Measurements from ENCODE around the gene PGLYRP2. TPM values are rescaled to one million over a fixed set of nuclear protein-coding genes. Genes with fewer than 3 reads are reported as not detected.

Gene PGLYRP2
- total RNA-seq, 1 experiment from 2014 or later = not detected

GRCh38 chr19:15427991-15428471 is 51.3 kb downstream of the PGLYRP2 start:
- H3K27me3 Mint-ChIP-seq (ENCODE audit: unreplicated experiment) = no peaks in the 10 kb centered on the region
- BruUV-seq (replicated peaks) = no TSS peak
- no peak overlapping the region for H3K4me3 Mint-ChIP-seq (ENCODE audit: low read depth, unreplicated experiment)
- H3K27ac Mint-ChIP-seq (ENCODE audit: unreplicated experiment) = no peak overlapping the region
- peaks cover 10% of the 10 kb centered on the region for H3K4me1 Mint-ChIP-seq (ENCODE audit: low read depth, unreplicated experiment)
- no peak for DNase-seq
- CTCF ChIA-PET = no interaction called here
- H3K9me3 Mint-ChIP-seq (ENCODE audit: low read depth, unreplicated experiment) = no peaks in the 10 kb centered on the region
- TF ChIP-seq CTCF (IDR thresholded peaks at IDR 0.05; ENCODE audit: unreplicated experiment) = no peak
- H3K36me3 Mint-ChIP-seq (ENCODE audit: insufficient read depth, unreplicated experiment) = peaks cover 29% of the 10 kb centered on the region
- intact Hi-C loops (cut with micrococcal nuclease; ENCODE audit: unreplicated experiment) = no loop called here

GRCh38 chr19:15427350-15427700 is 52.0 kb downstream of the PGLYRP2 start:
- Mint-ChIP-seq H3K27ac (ENCODE audit: unreplicated experiment) (no peak overlapping the region), H3K9me3 (ENCODE audit: low read depth, unreplicated experiment) (no peaks in the 10 kb centered on the region), H3K4me1 (ENCODE audit: low read depth, unreplicated experiment) (peaks cover 9% of the 10 kb centered on the region), H3K4me3 (ENCODE audit: low read depth, unreplicated experiment) (no peak overlapping the region), H3K27me3 (ENCODE audit: unreplicated experiment) (no peaks in the 10 kb centered on the region), H3K36me3 (ENCODE audit: insufficient read depth, unreplicated experiment) (peaks cover 24% of the 10 kb centered on the region)
- intact Hi-C loops (cut with micrococcal nuclease; ENCODE audit: unreplicated experiment) = no loop called here
- no peak for DNase-seq
- CTCF ChIA-PET = no interaction called here
- no TSS peak for BruUV-seq (replicated peaks)
- TF ChIP-seq CTCF (IDR thresholded peaks at IDR 0.05; ENCODE audit: unreplicated experiment) = no peak

GRCh38 chr19:15426485-15427349 is 52.6 kb downstream of the PGLYRP2 start:
- Mint-ChIP-seq H3K4me3 (ENCODE audit: low read depth, unreplicated experiment) (no peak overlapping the region), H3K27me3 (ENCODE audit: unreplicated experiment) (no peaks in the 10 kb centered on the region)
- CTCF ChIA-PET = interaction anchor here (0.7 kb wide), 1 partner anchor 127 kb away, joined by 3 read pairs; no protein-coding TSS in a partner anchor

GRCh38 chr19:15425321-15425950 is 53.9 kb downstream of the PGLYRP2 start:
- no peak overlapping the region for H3K4me3 Mint-ChIP-seq (ENCODE audit: low read depth, unreplicated experiment)
- no peak for TF ChIP-seq CTCF (IDR thresholded peaks at IDR 0.05; ENCODE audit: unreplicated experiment)
- CTCF ChIA-PET = interaction anchor here (0.6 kb wide), 1 partner anchor 1801 kb away, joined by 4 read pairs; the partner anchor contains the start of gene OCEL1
- no peaks in the 10 kb centered on the region for H3K9me3 Mint-ChIP-seq (ENCODE audit: low read depth, unreplicated experiment)
- no peak for DNase-seq
- intact Hi-C loops (cut with micrococcal nuclease; ENCODE audit: unreplicated experiment) = no loop called here
- H3K36me3 Mint-ChIP-seq (ENCODE audit: insufficient read depth, unreplicated experiment) = peaks cover 13% of the 10 kb centered on the region
- H3K27me3 Mint-ChIP-seq (ENCODE audit: unreplicated experiment) = no peaks in the 10 kb centered on the region
- H3K27ac Mint-ChIP-seq (ENCODE audit: unreplicated experiment) = no peak overlapping the region
- H3K4me1 Mint-ChIP-seq (ENCODE audit: low read depth, unreplicated experiment) = no peaks in the 10 kb centered on the region
- BruUV-seq (replicated peaks) = no TSS peak

More at GRCh38 chr19:15426485-15427349, 52.6 kb downstream of the PGLYRP2 start:
- intact Hi-C loops (cut with micrococcal nuclease; ENCODE audit: unreplicated experiment) = no loop called here
- no peak for DNase-seq
- Mint-ChIP-seq H3K4me1 (ENCODE audit: low read depth, unreplicated experiment) (peaks cover 8% of the 10 kb centered on the region), H3K36me3 (ENCODE audit: insufficient read depth, unreplicated experiment) (peaks cover 19% of the 10 kb centered on the region), H3K9me3 (ENCODE audit: low read depth, unreplicated experiment) (no peaks in the 10 kb centered on the region), H3K27ac (ENCODE audit: unreplicated experiment) (no peak overlapping the region)
- BruUV-seq (replicated peaks) = no TSS peak
- no peak for TF ChIP-seq CTCF (IDR thresholded peaks at IDR 0.05; ENCODE audit: unreplicated experiment)
